Type B pancreatic cell (in vitro differentiated cells): ENCODE measurements around the gene AKAP13. TPM values are rescaled to one million over a fixed set of nuclear protein-coding genes. Genes with fewer than 3 reads are reported as not detected.
"Not testable (repeated sequence)": the region's sequence is repeated elsewhere in the genome, so short reads cannot be mapped to it uniquely, and the experiment has no call there.

Experiments
- DNase-seq: peaks from one replicate; pipeline ENCODE4 v3.0.0; 2021; ENCODE audit warnings: mixed read lengths; ENCODE audit not compliant: unreplicated experiment; ENCODE audit errors: extremely low spot score
- H3K27ac Mint-ChIP-seq: 2 replicates; pipeline ENCODE4 v1.8.0; 2021; ENCODE audit warnings: mild to moderate bottlenecking, mixed read lengths
- H3K27me3 Mint-ChIP-seq: 2 replicates; pipeline ENCODE4 v1.8.0; 2021; ENCODE audit warnings: mixed read lengths
- H3K36me3 Mint-ChIP-seq: 2 replicates; pipeline ENCODE4 v1.8.0; 2021; ENCODE audit warnings: mixed read lengths
- H3K4me1 Mint-ChIP-seq: one replicate; pipeline ENCODE4 v1.8.0; 2021; ENCODE audit warnings: mixed read lengths; ENCODE audit not compliant: unreplicated experiment
- H3K4me3 Mint-ChIP-seq: 2 replicates; pipeline ENCODE4 v1.8.0; 2021; ENCODE audit warnings: mild to moderate bottlenecking, mixed read lengths
- H3K9me3 Mint-ChIP-seq: 2 replicates; pipeline ENCODE4 v1.8.0; 2021; ENCODE audit warnings: mixed read lengths
- CTCF ChIP-seq: fragments of 200-600 bp; sonication (generic); conservative IDR thresholded peaks from 2 replicates; pipeline ENCODE4 v1.5.0; 2021; ENCODE audit warnings: antibody characterized with exemption, mild to moderate bottlenecking
- total RNA-seq: library from RNA; stranded (reverse); gene quantifications from 2 replicates; pipeline ENCODE4 v1.2.1, GENCODE V29; 2021; ENCODE audit warnings: low replicate concordance

AKAP13 gene
- total RNA-seq, 1 donor from 2014 or later: 75.7 TPM

GRCh38 chr15:85427286-85428028 is 47.1 kb downstream of the AKAP13 start:
- no peak overlapping the region for H3K4me3 Mint-ChIP-seq
- H3K4me1 Mint-ChIP-seq: peaks cover 8% of the 10 kb centered on the region
- DNase-seq: no peak
- no peak overlapping the region for H3K27ac Mint-ChIP-seq
- H3K27me3 Mint-ChIP-seq: no peaks in the 10 kb centered on the region
- peaks cover 3% of the 10 kb centered on the region for H3K36me3 Mint-ChIP-seq
- TF ChIP-seq CTCF: no peak
- peaks cover 13% of the 10 kb centered on the region for H3K9me3 Mint-ChIP-seq

- H3K4me1 Mint-ChIP-seq: no peaks in the 10 kb centered on the region
- peaks cover 13% of the 10 kb centered on the region for H3K9me3 Mint-ChIP-seq
- TF ChIP-seq CTCF: no peak
- H3K27ac Mint-ChIP-seq: no peak overlapping the region
- DNase-seq: no peak
- no peak overlapping the region for H3K4me3 Mint-ChIP-seq
- peaks cover 3% of the 10 kb centered on the region for H3K36me3 Mint-ChIP-seq
- no peaks in the 10 kb centered on the region for H3K27me3 Mint-ChIP-seq
These were observed 49.1 kb downstream of the AKAP13 start for GRCh38 chr15:85429522-85429921.

- no peaks in the 10 kb centered on the region for H3K4me1 Mint-ChIP-seq
- H3K27ac Mint-ChIP-seq: no peak overlapping the region
These were observed 50.2 kb downstream of the AKAP13 start for GRCh38 chr15:85430406-85431204.

GRCh38 chr15:85439996-85440395 is 59.6 kb downstream of the AKAP13 start:
- Mint-ChIP-seq H3K27ac (peak overlapping the region; percentile 49), H3K4me1 (peaks cover 21% of the 10 kb centered on the region), H3K36me3 (no peaks in the 10 kb centered on the region), H3K9me3 (no peaks in the 10 kb centered on the region), H3K27me3 (no peaks in the 10 kb centered on the region), H3K4me3 (no peak overlapping the region)
- no peak for TF ChIP-seq CTCF
- DNase-seq: no peak

More at GRCh38 chr15:85430406-85431204, 50.2 kb downstream of the AKAP13 start:
- H3K4me3 Mint-ChIP-seq: no peak overlapping the region
- DNase-seq: no peak
- H3K9me3 Mint-ChIP-seq: peaks cover 12% of the 10 kb centered on the region
- no peaks in the 10 kb centered on the region for H3K27me3 Mint-ChIP-seq
- peaks cover 2% of the 10 kb centered on the region for H3K36me3 Mint-ChIP-seq
- no peak for TF ChIP-seq CTCF

- no peak for TF ChIP-seq CTCF
- H3K4me3 Mint-ChIP-seq: no peak overlapping the region
- no peaks in the 10 kb centered on the region for H3K27me3 Mint-ChIP-seq
- no peak for DNase-seq
- H3K27ac Mint-ChIP-seq: peak overlapping the region; percentile 49
- no peaks in the 10 kb centered on the region for H3K36me3 Mint-ChIP-seq
- no peaks in the 10 kb centered on the region for H3K9me3 Mint-ChIP-seq
- H3K4me1 Mint-ChIP-seq: peaks cover 22% of the 10 kb centered on the region
These were observed 60.0 kb downstream of the AKAP13 start for GRCh38 chr15:85440451-85440850.

- peaks cover 22% of the 10 kb centered on the region for H3K4me1 Mint-ChIP-seq
- H3K4me3 Mint-ChIP-seq: not testable (repeated sequence)
These were observed 61.5 kb downstream of the AKAP13 start for GRCh38 chr15:85441854-85442253.

More at GRCh38 chr15:85441854-85442253, 61.5 kb downstream of the AKAP13 start:
- not testable (repeated sequence) for H3K27ac Mint-ChIP-seq, H3K27me3 Mint-ChIP-seq, H3K36me3 Mint-ChIP-seq, DNase-seq, H3K9me3 Mint-ChIP-seq
